Measurements from ENCODE around the gene PARP2. TPM values are rescaled to one million over a fixed set of nuclear protein-coding genes. Genes with fewer than 3 reads are reported as not detected.

Gene PARP2
- total RNA-seq (2022; extraction: Qiagen RNA extraction): 17.3 to 21.2 TPM (median 18.9 TPM) in 5 replicates

GRCh38 chr14:20343092-20343861, at the start of gene PARP2:
PARP2 (plus strand) TSS chr14:20343635; CDS start chr14:20343642, 7 bp downstream.

DNA sequence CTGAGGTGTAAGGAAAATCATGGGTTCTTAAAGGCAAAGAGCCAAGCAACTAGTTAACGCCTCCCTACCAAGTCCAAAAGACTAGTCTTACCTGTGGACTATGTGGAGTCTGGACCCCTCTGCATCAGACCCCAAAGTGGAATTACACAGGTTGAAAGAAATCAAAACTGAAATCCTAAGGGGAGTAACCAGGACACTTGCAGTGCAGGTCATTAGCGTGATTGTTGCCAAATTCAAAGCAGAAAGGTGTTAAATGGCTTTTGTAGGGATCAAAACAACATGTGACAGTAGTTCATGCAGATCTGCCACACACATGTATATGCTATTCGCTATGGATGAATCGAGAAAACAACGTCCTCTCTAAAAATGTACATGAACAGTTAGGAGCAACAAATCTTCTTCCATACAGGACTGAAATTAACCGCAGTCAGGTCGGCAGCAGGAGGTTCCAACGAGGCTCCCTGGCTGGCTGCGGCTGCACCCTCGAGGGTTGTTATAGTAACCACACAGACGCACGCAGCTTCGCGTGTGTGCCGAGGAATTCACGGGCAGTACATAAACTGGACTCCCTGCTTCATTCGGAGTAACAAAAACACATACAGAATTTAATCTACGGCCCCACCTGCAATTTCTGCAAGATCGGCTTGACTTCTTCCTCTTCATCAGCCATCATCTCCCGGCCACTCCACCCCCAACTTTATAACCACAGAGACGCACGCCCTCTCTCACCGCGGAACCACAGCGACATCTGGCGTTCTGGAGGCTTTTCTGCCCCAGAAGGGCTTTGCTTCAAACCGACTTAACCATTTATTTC, 38.0 kb upstream of the PARP2 start, which contains the start of gene TTC5:
TTC5 (minus strand) TSS at position 687 of the 814 bp plus-strand sequence; CDS start at position 673, 14 bp downstream.

GRCh38 chr14:20332788-20333493, 10.5 kb upstream of the PARP2 start, which contains the start of gene CCNB1IP1:
CCNB1IP1 (minus strand) TSS chr14:20333279; CDS start chr14:20316523, 16,756 bp downstream.

Other genes starting within 250 kb of the PARP2 start
- gene OR4K17, start 232.9 kb upstream of the PARP2 start, total RNA-seq (2022; extraction: Qiagen RNA extraction): not detected in 5 replicates
- not detected in 5 replicates for gene OR4N5, start 204.8 kb upstream of the PARP2 start, total RNA-seq (2022; extraction: Qiagen RNA extraction)
- not detected in 5 replicates for gene OR11G2, start 152.7 kb upstream of the PARP2 start, total RNA-seq (2022; extraction: Qiagen RNA extraction)
- gene OR11H6, start 119.9 kb upstream of the PARP2 start, total RNA-seq (2022; extraction: Qiagen RNA extraction): not detected in 5 replicates
- gene OR11H7, start 114.7 kb upstream of the PARP2 start, total RNA-seq (2022; extraction: Qiagen RNA extraction): not detected in 5 replicates
- gene OR11H4, start 104.3 kb upstream of the PARP2 start, total RNA-seq (2022; extraction: Qiagen RNA extraction): not detected in 5 replicates
- 15.5 to 26.0 TPM (median 17.3 TPM) in 5 replicates for gene TTC5, start 37.7 kb upstream of the PARP2 start, total RNA-seq (2022; extraction: Qiagen RNA extraction)
- gene CCNB1IP1, start 10.4 kb upstream of the PARP2 start, total RNA-seq (2022; extraction: Qiagen RNA extraction): 35.9 to 43.6 TPM (median 38.6 TPM) in 5 replicates
- 8.7 to 9.7 TPM (median 9.3 TPM) in 5 replicates for gene TEP1, start 69.9 kb downstream of the PARP2 start, total RNA-seq (2022; extraction: Qiagen RNA extraction)
- 0.01 to 0.03 TPM (median 0.02 TPM) in 4 of 5 replicates, not detected in the other for gene KLHL33, start 92.5 kb downstream of the PARP2 start, total RNA-seq (2022; extraction: Qiagen RNA extraction)
- gene OSGEP, start 111.2 kb downstream of the PARP2 start, total RNA-seq (2022; extraction: Qiagen RNA extraction): 23.5 to 26.9 TPM (median 24.8 TPM) in 5 replicates
- gene APEX1, start 111.6 kb downstream of the PARP2 start, total RNA-seq (2022; extraction: Qiagen RNA extraction): 252 to 268 TPM (median 254 TPM) in 5 replicates
- gene PIP4P1, start 117.8 kb downstream of the PARP2 start, total RNA-seq (2022; extraction: Qiagen RNA extraction): 26.9 to 38.5 TPM (median 31.7 TPM) in 5 replicates
- gene PNP, start 125.8 kb downstream of the PARP2 start, total RNA-seq (2022; extraction: Qiagen RNA extraction): 130 to 158 TPM (median 135 TPM) in 5 replicates
- gene RNASE10, start 161.9 kb downstream of the PARP2 start, total RNA-seq (2022; extraction: Qiagen RNA extraction): 0.13 to 0.39 TPM (median 0.25 TPM) in 5 replicates
- not detected in 5 replicates for gene RNASE9, start 217.4 kb downstream of the PARP2 start, total RNA-seq (2022; extraction: Qiagen RNA extraction)
- gene RNASE11, start 244.4 kb downstream of the PARP2 start, total RNA-seq (2022; extraction: Qiagen RNA extraction): not detected in 5 replicates
- not detected in 5 replicates for gene RNASE12, start 247.7 kb downstream of the PARP2 start, total RNA-seq (2022; extraction: Qiagen RNA extraction)